OCI-LY3 (cell line): ENCODE measurements around the gene HLA-F.

Experiments
- EZH2phosphoT487 ChIP-seq: fragments of 200-600 bp; shearing (Covaris generic); IDR thresholded peaks from 2 replicates; pipeline ENCODE4 v1.6.1; 2018; ENCODE audit warnings: antibody characterized with exemption, mixed run types, low read depth
- TF ChIP-seq, protein P1 (sequence below): fragments of 200-600, 300-600 bp; sonication (generic); IDR thresholded peaks from 2 replicates; pipeline ENCODE4 v1.5.1; 2014; ENCODE audit warnings: antibody characterized with exemption, low read length, low read depth

DNA sequence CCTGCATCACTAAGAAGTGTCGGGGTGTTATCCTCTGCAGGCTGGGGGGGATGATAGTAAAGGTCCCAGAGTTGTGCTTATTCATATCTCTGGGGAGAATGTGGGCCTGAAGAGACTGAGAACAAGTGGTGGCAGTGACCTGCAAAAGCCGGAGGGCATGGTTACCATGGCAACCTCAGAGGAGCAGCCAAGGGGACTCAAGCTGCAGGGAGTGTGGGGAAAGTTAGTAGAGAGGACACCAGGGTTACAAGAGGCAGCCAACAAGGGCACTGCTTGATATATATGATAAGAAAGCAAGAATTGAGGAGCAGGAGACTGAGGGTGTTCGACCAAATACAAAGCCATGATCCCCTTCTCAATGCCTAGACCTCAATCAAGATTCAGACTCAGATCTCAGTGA lies 46.1 kb downstream of the HLA-F start:
- TF ChIP-seq, protein P1, sequence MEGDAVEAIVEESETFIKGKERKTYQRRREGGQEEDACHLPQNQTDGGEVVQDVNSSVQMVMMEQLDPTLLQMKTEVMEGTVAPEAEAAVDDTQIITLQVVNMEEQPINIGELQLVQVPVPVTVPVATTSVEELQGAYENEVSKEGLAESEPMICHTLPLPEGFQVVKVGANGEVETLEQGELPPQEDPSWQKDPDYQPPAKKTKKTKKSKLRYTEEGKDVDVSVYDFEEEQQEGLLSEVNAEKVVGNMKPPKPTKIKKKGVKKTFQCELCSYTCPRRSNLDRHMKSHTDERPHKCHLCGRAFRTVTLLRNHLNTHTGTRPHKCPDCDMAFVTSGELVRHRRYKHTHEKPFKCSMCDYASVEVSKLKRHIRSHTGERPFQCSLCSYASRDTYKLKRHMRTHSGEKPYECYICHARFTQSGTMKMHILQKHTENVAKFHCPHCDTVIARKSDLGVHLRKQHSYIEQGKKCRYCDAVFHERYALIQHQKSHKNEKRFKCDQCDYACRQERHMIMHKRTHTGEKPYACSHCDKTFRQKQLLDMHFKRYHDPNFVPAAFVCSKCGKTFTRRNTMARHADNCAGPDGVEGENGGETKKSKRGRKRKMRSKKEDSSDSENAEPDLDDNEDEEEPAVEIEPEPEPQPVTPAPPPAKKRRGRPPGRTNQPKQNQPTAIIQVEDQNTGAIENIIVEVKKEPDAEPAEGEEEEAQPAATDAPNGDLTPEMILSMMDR = no peak
- TF ChIP-seq EZH2phosphoT487 = no peak
